Tibial nerve (tissue), 4 donors: Measurements from ENCODE around the gene ADGRD1. TPM values are rescaled to one million over a fixed set of nuclear protein-coding genes. Genes with fewer than 3 reads are reported as not detected.

Experiments used
- DNase-seq, 2 donors: peaks; one replicate each; pipeline ENCODE4 v3.0.0-alpha.2; 2019; ENCODE audit warnings: low spot score in 2 of 2
- H3K27ac ChIP-seq, 4 donors: fragments of 200-600 bp; sonication (generic) in 3 of 4; one replicate each; pipeline ENCODE4 v1.5.1; 2017 to 2019; ENCODE audit warnings: mild to moderate bottlenecking in 1 of 4
- H3K27me3 ChIP-seq, 2 donors: fragments of 200-600 bp; sonication (generic) in 1 of 2; one replicate each; pipeline versions ENCODE4 v1.5.1 to v1.6.0; 2017 to 2019
- H3K36me3 ChIP-seq, 3 donors: fragments of 200-600 bp; sonication (generic); one replicate each; pipeline ENCODE4 v1.5.1; 2018 to 2019
- H3K4me1 ChIP-seq, 4 donors: fragments of 200-600 bp; sonication (generic) in 3 of 4; one replicate each; pipeline ENCODE4 v1.5.1; 2017 to 2019
- H3K4me3 ChIP-seq, 4 donors: fragments of 200-600 bp; sonication (generic) in 3 of 4; one replicate each; pipeline ENCODE4 v1.5.1; 2017 to 2019; ENCODE audit warnings: mild to moderate bottlenecking in 1 of 4, moderate library complexity in 1 of 4
- H3K9me3 ChIP-seq, 4 donors: fragments of 200-600 bp; sonication (generic) in 3 of 4; one replicate each; pipeline ENCODE4 v1.5.1; 2017 to 2019
- EP300 ChIP-seq, 2 donors: sonication (generic); formaldehyde crosslinking; IDR thresholded peaks; one replicate each; pipeline ENCODE4 v1.6.1; 2017; ENCODE audit warnings: antibody characterized with exemption in 2 of 2, mild to moderate bottlenecking in 1 of 2
- POLR2A ChIP-seq, 2 donors: fragments of 450-650 bp; IDR thresholded peaks; one replicate each; pipeline ENCODE4 v1.6.1; 2017; ENCODE audit warnings: antibody characterized with exemption in 2 of 2, mild to moderate bottlenecking in 2 of 2, moderate library complexity in 2 of 2
- WGBS, 2 donors: methylation state at CpG; one replicate each; pipeline ENCODE4 v1.1.5; 2018; 5-methylcytosine and 5-hydroxymethylcytosine counted together
- total RNA-seq, 4 donors: library from RNA; depleted of rRNA; stranded (reverse); fragments of >200 nt; gene quantifications; one replicate each; pipeline ENCODE4 v1.1.0, GENCODE V29; 2016
- TF ChIP-seq, protein P1 (sequence below), 5 experiments: fragments of 200-600 bp in 3 of 5; fragments of 450-650 bp in 2 of 5; sonication (generic) in 3 of 5; IDR thresholded peaks; one replicate each; pipeline ENCODE4 v1.5.1; 2016 to 2019; ENCODE audit warnings: antibody characterized with exemption in 5 of 5, mild to moderate bottlenecking in 3 of 5, moderate library complexity in 2 of 5

ADGRD1 gene
- total RNA-seq, 4 donors from 2014 or later: 99.0 to 179 (median 125) TPM

DNA sequence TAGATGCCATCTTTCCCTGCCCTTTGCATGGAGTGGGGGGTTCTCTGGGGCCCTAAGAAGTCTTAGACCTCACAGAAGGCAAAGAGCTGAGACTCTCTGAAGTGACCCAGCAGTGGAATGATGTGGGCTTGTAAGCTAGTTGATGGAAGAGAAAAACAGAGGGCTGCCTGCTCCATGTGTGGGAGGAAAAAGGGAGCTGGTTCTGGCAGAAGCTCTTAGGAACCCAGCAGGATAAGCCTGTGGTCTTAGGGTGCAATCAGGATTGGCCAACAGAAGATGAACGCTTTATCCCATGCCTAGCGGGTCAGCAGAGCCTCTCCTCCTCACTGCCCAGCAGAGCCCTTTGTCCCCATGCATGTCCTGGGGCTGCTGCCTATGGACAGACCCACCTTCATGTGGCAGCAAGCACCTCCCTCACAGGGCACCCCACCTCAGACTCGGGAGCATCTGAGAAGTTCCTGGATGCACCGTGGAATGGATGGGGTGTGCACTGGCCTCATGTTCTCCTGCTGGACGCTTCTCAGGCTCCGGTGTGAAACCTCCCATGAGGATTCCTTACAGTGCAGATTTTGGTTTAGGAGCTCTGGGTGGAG, 152.7 kb downstream of the ADGRD1 start:
- Histone ChIP-seq H3K27ac (peak overlapping the region in 3 of 4 donors; percentile 20 to 84 (median 69)), H3K4me3 (no peak overlapping the region), H3K4me1 (peaks cover 0 to 44% (median 12%) of the 10 kb centered on the region in 4 donors), H3K9me3 (no peaks in the 10 kb centered on the region), H3K36me3 (peaks cover 0 to 12% (median 0%) of the 10 kb centered on the region in 3 donors), H3K27me3 (no peaks in the 10 kb centered on the region)
- TF ChIP-seq, protein P1, sequence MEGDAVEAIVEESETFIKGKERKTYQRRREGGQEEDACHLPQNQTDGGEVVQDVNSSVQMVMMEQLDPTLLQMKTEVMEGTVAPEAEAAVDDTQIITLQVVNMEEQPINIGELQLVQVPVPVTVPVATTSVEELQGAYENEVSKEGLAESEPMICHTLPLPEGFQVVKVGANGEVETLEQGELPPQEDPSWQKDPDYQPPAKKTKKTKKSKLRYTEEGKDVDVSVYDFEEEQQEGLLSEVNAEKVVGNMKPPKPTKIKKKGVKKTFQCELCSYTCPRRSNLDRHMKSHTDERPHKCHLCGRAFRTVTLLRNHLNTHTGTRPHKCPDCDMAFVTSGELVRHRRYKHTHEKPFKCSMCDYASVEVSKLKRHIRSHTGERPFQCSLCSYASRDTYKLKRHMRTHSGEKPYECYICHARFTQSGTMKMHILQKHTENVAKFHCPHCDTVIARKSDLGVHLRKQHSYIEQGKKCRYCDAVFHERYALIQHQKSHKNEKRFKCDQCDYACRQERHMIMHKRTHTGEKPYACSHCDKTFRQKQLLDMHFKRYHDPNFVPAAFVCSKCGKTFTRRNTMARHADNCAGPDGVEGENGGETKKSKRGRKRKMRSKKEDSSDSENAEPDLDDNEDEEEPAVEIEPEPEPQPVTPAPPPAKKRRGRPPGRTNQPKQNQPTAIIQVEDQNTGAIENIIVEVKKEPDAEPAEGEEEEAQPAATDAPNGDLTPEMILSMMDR (IDR thresholded peaks at IDR 0.05): no peak
- TF ChIP-seq EP300 (IDR thresholded peaks at IDR 0.05) (no peak), POLR2A (IDR thresholded peaks at IDR 0.05) (no peak)
- 78 to 85% methylated on average over 6 of the region's 6 CpGs for WGBS, 2 donors
- no peak for DNase-seq

DNA sequence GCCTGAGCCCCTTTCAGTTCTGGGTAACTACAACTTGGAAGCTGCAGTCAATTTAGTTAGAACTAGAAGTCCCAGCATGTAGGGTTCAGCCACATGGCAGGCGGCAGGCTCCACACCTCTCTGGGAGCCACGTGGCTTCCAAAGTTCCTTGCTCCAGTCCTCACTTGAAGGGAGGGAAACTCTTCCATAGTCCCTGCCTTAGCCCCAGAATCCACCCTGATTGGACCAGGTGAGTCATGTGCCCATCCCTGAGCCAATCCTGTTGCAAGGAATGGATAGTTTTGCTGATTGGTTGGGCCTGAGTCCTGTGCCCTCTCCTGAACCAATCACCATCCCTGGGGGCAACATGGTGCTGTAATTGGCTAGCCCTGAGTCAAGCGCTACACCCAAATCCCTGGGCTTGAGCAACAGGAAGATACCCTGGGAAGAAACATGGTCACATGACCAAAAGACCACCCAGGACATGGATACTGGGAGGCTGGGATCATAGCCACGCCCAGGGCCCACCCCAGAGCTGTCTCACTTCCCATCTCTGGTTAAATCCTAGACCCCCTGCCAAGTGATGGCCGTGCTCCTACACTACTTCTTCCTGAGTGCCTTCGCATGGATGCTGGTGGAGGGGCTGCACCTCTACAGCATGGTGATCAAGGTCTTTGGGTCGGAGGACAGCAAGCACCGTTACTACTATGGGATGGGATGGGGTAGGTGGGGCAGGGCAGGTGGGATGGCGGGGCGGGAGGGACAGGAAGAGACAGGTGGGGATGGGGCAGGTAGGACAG, 154.7 kb downstream of the ADGRD1 start:
- WGBS, 2 donors: 93 to 94% methylated on average over 10 of the region's 10 CpGs
- TF ChIP-seq EP300 (IDR thresholded peaks at IDR 0.05) (no peak), POLR2A (IDR thresholded peaks at IDR 0.05) (no peak)

DNA sequence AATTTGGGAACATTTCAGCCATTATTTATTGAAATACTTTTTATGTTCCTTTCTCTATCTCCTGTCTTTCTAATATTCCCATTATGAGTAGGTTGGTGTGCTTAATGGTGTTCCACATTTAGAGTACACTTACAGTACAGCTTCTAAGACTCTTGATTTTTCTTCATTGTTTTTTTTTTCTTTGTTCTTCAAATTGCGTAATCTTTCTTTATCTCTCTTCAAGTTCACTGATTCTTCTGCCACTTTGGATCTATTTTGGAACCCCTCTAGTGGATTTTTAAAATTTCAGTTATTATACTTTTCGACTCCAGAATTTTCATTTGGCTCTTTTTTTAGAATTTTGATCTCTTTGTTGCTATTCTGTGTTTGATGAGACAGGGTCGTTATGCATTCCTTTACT, 157.7 kb downstream of the ADGRD1 start:
- 80 to 90% methylated on average over 3 of the region's 3 CpGs for WGBS, 2 donors
- H3K36me3 ChIP-seq: peaks cover 0 to 12% (median 0%) of the 10 kb centered on the region in 3 donors
- H3K4me1 ChIP-seq: peaks cover 0 to 49% (median 21%) of the 10 kb centered on the region in 4 donors
- no peak for DNase-seq
- H3K9me3 ChIP-seq: no peaks in the 10 kb centered on the region
- H3K27ac ChIP-seq: peak overlapping the region in 2 of 4 donors; percentile 19 to 75
- TF ChIP-seq EP300 (IDR thresholded peaks at IDR 0.05) (no peak), POLR2A (IDR thresholded peaks at IDR 0.05) (no peak)
- TF ChIP-seq, protein P1 (IDR thresholded peaks at IDR 0.05): no peak
- H3K27me3 ChIP-seq: no peaks in the 10 kb centered on the region
- H3K4me3 ChIP-seq: no peak overlapping the region

More for the DNA sequence above, 154.7 kb downstream of the ADGRD1 start:
- H3K36me3 ChIP-seq: peaks cover 0 to 12% (median 0%) of the 10 kb centered on the region in 3 donors
- DNase-seq: no peak
- no peaks in the 10 kb centered on the region for H3K27me3 ChIP-seq
- no peaks in the 10 kb centered on the region for H3K9me3 ChIP-seq
- H3K4me3 ChIP-seq: no peak overlapping the region
- H3K4me1 ChIP-seq: peaks cover 0 to 49% (median 18%) of the 10 kb centered on the region in 4 donors
- H3K27ac ChIP-seq: peak overlapping the region in 1 of 4 donors; percentile 84

DNA sequence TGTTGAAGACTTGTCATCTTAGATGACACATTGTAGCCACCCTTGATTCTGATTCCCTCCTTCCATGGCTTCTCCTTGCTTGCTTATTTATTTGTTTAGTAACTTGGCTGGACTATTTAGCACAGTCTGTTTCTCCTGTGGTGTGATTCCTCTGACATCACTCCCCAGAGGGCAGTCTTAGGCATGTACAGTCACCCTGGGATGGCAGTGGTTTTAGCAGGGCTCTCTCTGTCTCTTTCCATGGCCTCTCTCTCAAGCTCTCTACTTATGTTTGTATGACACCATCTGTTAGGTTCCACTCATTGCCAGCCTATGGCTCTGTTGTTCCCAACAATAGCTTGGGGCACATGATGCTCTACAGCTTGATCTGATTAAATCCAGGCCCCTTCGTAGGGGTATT, 158.3 kb downstream of the ADGRD1 start:
- 53 to 55% methylated on average over 1 of the region's 1 CpG for WGBS, 2 donors
- no peaks in the 10 kb centered on the region for H3K9me3 ChIP-seq
- no peak overlapping the region for H3K4me3 ChIP-seq
- peak in 1 of 2 donors; percentile 50 for DNase-seq
- peak overlapping the region; percentile 25 to 76 (median 51) for H3K27ac ChIP-seq
- H3K36me3 ChIP-seq: peaks cover 0 to 12% (median 0%) of the 10 kb centered on the region in 3 donors
- peaks cover 0 to 55% (median 25%) of the 10 kb centered on the region in 4 donors for H3K4me1 ChIP-seq
- TF ChIP-seq EP300 (IDR thresholded peaks at IDR 0.05) (peak in 1 of 2 donors; percentile 47), POLR2A (IDR thresholded peaks at IDR 0.05) (no peak)
- no peaks in the 10 kb centered on the region for H3K27me3 ChIP-seq

DNA sequence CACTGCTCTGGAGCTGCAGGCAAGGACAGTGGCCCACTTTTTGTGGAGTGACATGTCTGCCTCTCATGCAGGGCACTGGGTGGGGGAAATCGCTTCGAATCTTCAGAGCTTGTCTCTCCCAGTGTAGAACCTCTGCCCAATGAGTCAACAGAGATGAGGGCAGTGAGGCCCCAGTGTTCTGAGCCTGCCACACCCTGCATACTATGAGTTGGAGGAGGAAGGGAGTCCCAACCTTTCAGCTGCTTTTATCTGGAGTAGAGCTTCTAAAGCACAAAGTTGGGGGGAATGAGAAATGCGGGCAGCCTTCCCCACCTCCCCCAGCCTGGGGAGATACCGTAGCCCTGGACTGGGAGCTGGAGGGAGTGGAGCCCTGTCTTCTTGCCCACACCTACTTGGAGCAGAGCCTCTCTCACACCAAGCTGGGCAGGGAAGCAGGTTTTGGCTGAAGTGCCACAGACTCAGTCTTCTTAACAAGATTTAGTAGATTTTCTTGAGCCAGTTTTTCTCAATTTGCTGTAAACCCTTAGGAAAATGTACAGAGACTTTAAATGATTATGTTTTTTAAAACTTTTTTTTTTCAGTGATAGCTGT, 159.1 kb downstream of the ADGRD1 start:
- H3K36me3 ChIP-seq: peaks cover 0 to 10% (median 0%) of the 10 kb centered on the region in 3 donors
- H3K4me3 ChIP-seq: no peak overlapping the region
- H3K27ac ChIP-seq: peak overlapping the region; percentile 25 to 76 (median 51)
- WGBS, 2 donors: 48 to 91% methylated on average over 4 of the region's 4 CpGs
- no peaks in the 10 kb centered on the region for H3K9me3 ChIP-seq
- no peak for DNase-seq
- peaks cover 0 to 60% (median 25%) of the 10 kb centered on the region in 4 donors for H3K4me1 ChIP-seq
- H3K27me3 ChIP-seq: no peaks in the 10 kb centered on the region
- no peak for TF ChIP-seq POLR2A (IDR thresholded peaks at IDR 0.05)
- TF ChIP-seq, protein P1 (IDR thresholded peaks at IDR 0.05): no peak
- TF ChIP-seq EP300 (IDR thresholded peaks at IDR 0.05): no peak
